ENCODE data around the gene RANBP3. TPM values are rescaled to one million over a fixed set of nuclear protein-coding genes. Genes with fewer than 3 reads are reported as not detected.
"Not testable (repeated sequence)": the region's sequence is repeated elsewhere in the genome, so short reads cannot be mapped to it uniquely, and the experiment has no call there.

Gene RANBP3
- total RNA-seq, 2 donors from 2014 or later, result 81.4 to 112 TPM

- peak overlapping the region; percentile 77 for H3K27ac Mint-ChIP-seq
- no peak overlapping the region for H3K4me3 Mint-ChIP-seq
- no peak for ATAC-seq (replicated peaks)
- H3K27me3 Mint-ChIP-seq, result no peaks in the 10 kb centered on the region
- peaks cover 50% of the 10 kb centered on the region for H3K36me3 Mint-ChIP-seq (ENCODE audit: low read depth)
- H3K9me3 Mint-ChIP-seq, result no peaks in the 10 kb centered on the region
- peaks cover 40% of the 10 kb centered on the region for H3K4me1 Mint-ChIP-seq
Measured at GRCh38 chr19:5969476-5969875, 8.5 kb downstream of the RANBP3 start.

- Mint-ChIP-seq H3K9me3 (no peaks in the 10 kb centered on the region), H3K4me3 (peak overlapping the region; percentile 63), H3K36me3 (ENCODE audit: low read depth) (peaks cover 49% of the 10 kb centered on the region), H3K27me3 (no peaks in the 10 kb centered on the region), H3K4me1 (peaks cover 43% of the 10 kb centered on the region), H3K27ac (peak overlapping the region; percentile 77)
- no peak for ATAC-seq (replicated peaks)
Measured at GRCh38 chr19:5968431-5969373, 9.2 kb downstream of the RANBP3 start.

GRCh38 chr19:5967994-5968430 is 9.9 kb downstream of the RANBP3 start:
- peak overlapping the region; percentile 77 for H3K27ac Mint-ChIP-seq
- no peaks in the 10 kb centered on the region for H3K9me3 Mint-ChIP-seq
- peak; percentile 85 for ATAC-seq (replicated peaks)
- peaks cover 44% of the 10 kb centered on the region for H3K4me1 Mint-ChIP-seq
- H3K27me3 Mint-ChIP-seq, result no peaks in the 10 kb centered on the region
- peak overlapping the region; percentile 63 for H3K4me3 Mint-ChIP-seq
- peaks cover 49% of the 10 kb centered on the region for H3K36me3 Mint-ChIP-seq (ENCODE audit: low read depth)

GRCh38 chr19:5967571-5967970 is 10.4 kb downstream of the RANBP3 start:
- no peaks in the 10 kb centered on the region for H3K27me3 Mint-ChIP-seq
- peaks cover 46% of the 10 kb centered on the region for H3K4me1 Mint-ChIP-seq
- H3K36me3 Mint-ChIP-seq (ENCODE audit: low read depth), result peaks cover 46% of the 10 kb centered on the region
- ATAC-seq (replicated peaks), result no peak
- H3K27ac Mint-ChIP-seq, result peak overlapping the region; percentile 77
- peak overlapping the region; percentile 63 for H3K4me3 Mint-ChIP-seq
- H3K9me3 Mint-ChIP-seq, result no peaks in the 10 kb centered on the region

- peaks cover 46% of the 10 kb centered on the region for H3K4me1 Mint-ChIP-seq
- ATAC-seq (replicated peaks), result no peak
- no peaks in the 10 kb centered on the region for H3K9me3 Mint-ChIP-seq
- peak overlapping the region; percentile 92 for H3K27ac Mint-ChIP-seq
- H3K4me3 Mint-ChIP-seq, result peak overlapping the region; percentile 63
- H3K27me3 Mint-ChIP-seq, result no peaks in the 10 kb centered on the region
- H3K36me3 Mint-ChIP-seq (ENCODE audit: low read depth), result peaks cover 45% of the 10 kb centered on the region
Measured at GRCh38 chr19:5966941-5967340, 11.0 kb downstream of the RANBP3 start.

GRCh38 chr19:5966215-5966614 is 11.7 kb downstream of the RANBP3 start:
- peak overlapping the region; percentile 39 for H3K4me3 Mint-ChIP-seq
- no peaks in the 10 kb centered on the region for H3K9me3 Mint-ChIP-seq
- peaks cover 44% of the 10 kb centered on the region for H3K4me1 Mint-ChIP-seq
- no peak for ATAC-seq (replicated peaks)
- peaks cover 43% of the 10 kb centered on the region for H3K36me3 Mint-ChIP-seq (ENCODE audit: low read depth)
- H3K27ac Mint-ChIP-seq, result peak overlapping the region; percentile 92
- H3K27me3 Mint-ChIP-seq, result no peaks in the 10 kb centered on the region

- H3K4me1 Mint-ChIP-seq, result peaks cover 53% of the 10 kb centered on the region
- H3K9me3 Mint-ChIP-seq, result no peaks in the 10 kb centered on the region
- no peaks in the 10 kb centered on the region for H3K27me3 Mint-ChIP-seq
- H3K4me3 Mint-ChIP-seq, result peak overlapping the region; percentile 39
- H3K36me3 Mint-ChIP-seq (ENCODE audit: low read depth), result peaks cover 43% of the 10 kb centered on the region
- H3K27ac Mint-ChIP-seq, result peak overlapping the region; percentile 92
- no peak for ATAC-seq (replicated peaks)
Measured at GRCh38 chr19:5964816-5965565, 12.9 kb downstream of the RANBP3 start.

- H3K36me3 Mint-ChIP-seq (ENCODE audit: low read depth), result peaks cover 42% of the 10 kb centered on the region
- H3K9me3 Mint-ChIP-seq, result no peaks in the 10 kb centered on the region
- H3K4me3 Mint-ChIP-seq, result peak overlapping the region; percentile 23
- peaks cover 53% of the 10 kb centered on the region for H3K4me1 Mint-ChIP-seq
- no peaks in the 10 kb centered on the region for H3K27me3 Mint-ChIP-seq
- H3K27ac Mint-ChIP-seq, result peak overlapping the region; percentile 92
- ATAC-seq (replicated peaks), result no peak
Measured at GRCh38 chr19:5963855-5964254, 14.1 kb downstream of the RANBP3 start.

- Mint-ChIP-seq H3K4me1 (peaks cover 47% of the 10 kb centered on the region), H3K4me3 (peak overlapping the region; percentile 82), H3K36me3 (ENCODE audit: low read depth) (peaks cover 36% of the 10 kb centered on the region), H3K27ac (peak overlapping the region; percentile 92)
- not testable (repeated sequence) for ATAC-seq (replicated peaks); H3K27me3 Mint-ChIP-seq; H3K9me3 Mint-ChIP-seq
Measured at GRCh38 chr19:5963259-5963658, 14.7 kb downstream of the RANBP3 start.

GRCh38 chr19:5961969-5962945 is 15.7 kb downstream of the RANBP3 start:
- ATAC-seq (replicated peaks), result peak; percentile 93
- peak overlapping the region; percentile 92 for H3K27ac Mint-ChIP-seq
- peaks cover 42% of the 10 kb centered on the region for H3K4me1 Mint-ChIP-seq
- H3K4me3 Mint-ChIP-seq, result peak overlapping the region; percentile 82
- H3K9me3 Mint-ChIP-seq, result no peaks in the 10 kb centered on the region
- peaks cover 31% of the 10 kb centered on the region for H3K36me3 Mint-ChIP-seq (ENCODE audit: low read depth)
- H3K27me3 Mint-ChIP-seq, result no peaks in the 10 kb centered on the region

GRCh38 chr19:5961641-5961968 is 16.3 kb downstream of the RANBP3 start:
- H3K9me3 Mint-ChIP-seq, H3K27me3 Mint-ChIP-seq: not testable (repeated sequence)
- ATAC-seq (replicated peaks), result peak; percentile 39
- Mint-ChIP-seq H3K27ac (peak overlapping the region; percentile 92), H3K36me3 (ENCODE audit: low read depth) (peaks cover 32% of the 10 kb centered on the region), H3K4me3 (peak overlapping the region; percentile 82), H3K4me1 (peaks cover 43% of the 10 kb centered on the region)

GRCh38 chr19:5960005-5961001 is 17.6 kb downstream of the RANBP3 start:
- Mint-ChIP-seq H3K4me3 (peak overlapping the region; percentile 82), H3K4me1 (peaks cover 46% of the 10 kb centered on the region), H3K9me3 (no peaks in the 10 kb centered on the region)

More at GRCh38 chr19:5960005-5961001, 17.6 kb downstream of the RANBP3 start:
- no peaks in the 10 kb centered on the region for H3K27me3 Mint-ChIP-seq
- peak overlapping the region; percentile 92 for H3K27ac Mint-ChIP-seq
- H3K36me3 Mint-ChIP-seq (ENCODE audit: low read depth), result peaks cover 26% of the 10 kb centered on the region
- no peak for ATAC-seq (replicated peaks)
